Measurements from ENCODE around the gene SLC4A8. TPM values are rescaled to one million over a fixed set of nuclear protein-coding genes. Genes with fewer than 3 reads are reported as not detected.

Gene SLC4A8
- total and polyA plus RNA-seq, 9 of the 15 experiments (the other 6 are each of a cell fraction or from before 2014, with no cell fraction given) = 0.04 to 1.5 (median 0.12) TPM; not detected in 2

GRCh38 chr12:51399891-51400290 lies 24.7 kb upstream of the SLC4A8 start:
- peaks cover 0 to 7% of the 10 kb centered on the region in 2 experiments; a peak in 1 of 5 replicates for H3K27me3 ChIP-seq (ENCODE audit: control insufficient read depth in 2 of 2, insufficient read depth in 2 of 2, low read length in 2 of 2)
- POLR2A ChIA-PET = interaction anchor here (0.6 kb wide), 1 partner anchor 550 kb away, joined by 3 read pairs; no protein-coding TSS in a partner anchor
- FAIRE-seq (no peak), ATAC-seq (no peak), DNase-seq (ENCODE audit: extremely low read depth in 1 of 4, low spot score in 3 of 4) (no peak)
- H3K9me1 ChIP-seq (ENCODE audit: control insufficient read depth, insufficient read depth, low read length) = no peaks in the 10 kb centered on the region
- in situ Hi-C loops (cut with MboI) (loop anchor here (25.0 kb wide), 1 partner anchor 612 kb away; the partner anchor contains the start of gene TAMALIN), intact Hi-C loops (cut with micrococcal nuclease) (no loop called here)
- H3K4me1 ChIP-seq (replicated peaks in 1 of 2; ENCODE audit: control insufficient read depth in 2 of 2, insufficient read depth in 2 of 2, low read length in 2 of 2) = peaks cover 9 to 18% of the 10 kb centered on the region in 2 experiments; a peak in 4 of 5 replicates
- no peak overlapping the region for H3K4me3 ChIP-seq
- H4K20me1 ChIP-seq (replicated peaks; ENCODE audit: control insufficient read depth, insufficient read depth, low read length) = no peaks in the 10 kb centered on the region
- H3K9ac ChIP-seq (ENCODE audit: insufficient read depth in 1 of 2, low read depth in 2 of 2, low read length in 2 of 2) = no peak overlapping the region
- no peaks in the 10 kb centered on the region for H3K36me3 ChIP-seq (ENCODE audit: control insufficient read depth, insufficient read depth, low read length)
- H3K9me3 ChIP-seq (replicated peaks; ENCODE audit: control insufficient read depth, insufficient read depth, low read depth, low read length) = no peaks in the 10 kb centered on the region
- no peaks in the 10 kb centered on the region for H3K79me2 ChIP-seq (ENCODE audit: control insufficient read depth, insufficient read depth, low read length)
- TF ChIP-seq MCM7 (IDR thresholded peaks at IDR 0.05) = no peak
- CTCF ChIA-PET (ENCODE audit: low intra/inter-chr PET ratio) = interaction anchor here (0.5 kb wide), 1 partner anchor 182 kb away, joined by 3 read pairs; no protein-coding TSS in a partner anchor
- H3K4me2 ChIP-seq (ENCODE audit: insufficient read depth, low read length) = no peak overlapping the region
- no TSS peak for BruUV-seq (replicated peaks)
- no peak overlapping the region for H3K27ac ChIP-seq (ENCODE audit: extremely low read depth, low read depth, low read length)
- H2AFZ ChIP-seq (ENCODE audit: low read depth, low read length) = no peak overlapping the region
- WGBS (ENCODE audit: insufficient coverage, low coverage, missing lambda C conversion rate) = 44% methylated on average over 3 of the region's 4 CpGs

- Histone ChIP-seq H3K9me3 (replicated peaks; ENCODE audit: control insufficient read depth, insufficient read depth, low read depth, low read length) (no peaks in the 10 kb centered on the region), H3K27me3 (ENCODE audit: control insufficient read depth in 2 of 2, insufficient read depth in 2 of 2, low read length in 2 of 2) (peaks cover 0 to 7% of the 10 kb centered on the region in 2 experiments; a peak in 1 of 5 replicates), H3K4me2 (ENCODE audit: insufficient read depth, low read length) (no peak overlapping the region; the same call in 1 of the 2 replicates), H3K9ac (ENCODE audit: insufficient read depth in 1 of 2, low read depth in 2 of 2, low read length in 2 of 2) (no peak overlapping the region), H2AFZ (ENCODE audit: low read depth, low read length) (peak overlapping the region; percentile 28; the same call in 1 of the 2 replicates), H3K4me1 (replicated peaks in 1 of 2; ENCODE audit: control insufficient read depth in 2 of 2, insufficient read depth in 2 of 2, low read length in 2 of 2) (peaks cover 5 to 7% of the 10 kb centered on the region in 2 experiments; a peak in 3 of 5 replicates), H3K9me1 (ENCODE audit: control insufficient read depth, insufficient read depth, low read length) (no peaks in the 10 kb centered on the region), H3K4me3 (no peak overlapping the region), H3K27ac (ENCODE audit: extremely low read depth, low read depth, low read length) (no peak overlapping the region), H3K79me2 (ENCODE audit: control insufficient read depth, insufficient read depth, low read length) (no peaks in the 10 kb centered on the region), H3K36me3 (ENCODE audit: control insufficient read depth, insufficient read depth, low read length) (no peaks in the 10 kb centered on the region), H4K20me1 (replicated peaks; ENCODE audit: control insufficient read depth, insufficient read depth, low read length) (no peaks in the 10 kb centered on the region)
- CTCF ChIA-PET (ENCODE audit: low intra/inter-chr PET ratio) = no interaction called here
- 28% methylated on average over 14 of the region's 14 CpGs for WGBS (ENCODE audit: insufficient coverage, low coverage, missing lambda C conversion rate)
- no TSS peak for BruUV-seq (replicated peaks)
- no peak for DNase-seq (ENCODE audit: extremely low read depth in 1 of 4, low spot score in 3 of 4)
- intact Hi-C loops (cut with micrococcal nuclease) (no loop called here), in situ Hi-C loops (cut with MboI) (loop anchor here (25.0 kb wide), 1 partner anchor 611 kb away; the partner anchor contains the start of gene TAMALIN)
- TF ChIP-seq CHD2 (IDR thresholded peaks at IDR 0.05; ENCODE audit: low read depth, low read length) (peak; percentile 62; the same call in 1 of the 2 replicates), ZNF445 (CRISPR knock-in tag; IDR thresholded peaks at IDR 0.05; ENCODE audit: low read depth) (no peak), ZNF354B (CRISPR knock-in tag; IDR thresholded peaks at IDR 0.05) (no peak)
- POLR2A ChIA-PET = interaction anchor here (0.6 kb wide), 1 partner anchor 12 kb away, joined by 3 read pairs; no protein-coding TSS in a partner anchor
- no peak for ATAC-seq
- FAIRE-seq = no peak
Observed at GRCh38 chr12:51401020-51401419, 23.6 kb upstream of the SLC4A8 start.

Measured in K562 (cell line).